ENCODE measurements around the gene HCRTR2. TPM values are rescaled to one million over a fixed set of nuclear protein-coding genes. Genes with fewer than 3 reads are reported as not detected.
"Not testable (repeated sequence)": the region's sequence is repeated elsewhere in the genome, so short reads cannot be mapped to it uniquely, and the experiment has no call there.

Gene HCRTR2
- total RNA-seq, 2 experiments from 2014 or later: not detected

- H3K4me3 ChIP-seq (ENCODE audit: low read length): no peak overlapping the region
- H3K36me3 Mint-ChIP-seq (ENCODE audit: low read depth): no peaks in the 10 kb centered on the region
- H3K27me3 ChIP-seq (ENCODE audit: control insufficient read depth in 1 of 2, insufficient read depth in 2 of 2, low read length in 2 of 2): no peaks in the 10 kb centered on the region
- no peak overlapping the region for H3K27ac Mint-ChIP-seq
- CTCF ChIA-PET: no interaction called here
- peaks cover 8% of the 10 kb centered on the region for H3K9me3 Mint-ChIP-seq
- no peaks in the 10 kb centered on the region for H3K4me1 ChIP-seq (ENCODE audit: insufficient read depth, low read length)
- TF ChIP-seq CTCF (IDR thresholded peaks at IDR 0.05): no peak
- H3K27ac ChIP-seq (ENCODE audit: low read depth in 1 of 2, low read length in 2 of 2): no peak overlapping the region
- H3K4me1 Mint-ChIP-seq (ENCODE audit: low read depth): no peaks in the 10 kb centered on the region
- POLR2A ChIA-PET: no interaction called here
- no peaks in the 10 kb centered on the region for H3K27me3 Mint-ChIP-seq
- H3K9me3 ChIP-seq (ENCODE audit: control insufficient read depth in 1 of 2, insufficient read depth in 1 of 2, low read length in 2 of 2): peaks cover 0 to 14% of the 10 kb centered on the region in 2 experiments
- intact Hi-C loops (cut with DNase I, micrococcal nuclease): no loop called here
- H3K4me3 Mint-ChIP-seq: no peak overlapping the region
- no peak for ATAC-seq (ENCODE audit: poor library complexity)
- DNase-seq: no peak
- H3K36me3 ChIP-seq (ENCODE audit: insufficient read depth, low read length): no peaks in the 10 kb centered on the region
Measured at GRCh38 chr6:55142610-55143009, 31.7 kb upstream of the HCRTR2 start.

- H3K36me3 Mint-ChIP-seq (ENCODE audit: low read depth): no peaks in the 10 kb centered on the region
- intact Hi-C loops (cut with DNase I, micrococcal nuclease): no loop called here
- CTCF ChIA-PET: no interaction called here
Measured at GRCh38 chr6:55153284-55153683, 21.0 kb upstream of the HCRTR2 start.

GRCh38 chr6:55158784-55159183, 15.5 kb upstream of the HCRTR2 start:
- H3K4me3 Mint-ChIP-seq; H3K27ac Mint-ChIP-seq; ATAC-seq (ENCODE audit: poor library complexity); H3K36me3 ChIP-seq (ENCODE audit: insufficient read depth, low read length); intact Hi-C loops (cut with DNase I, micrococcal nuclease); H3K4me1 Mint-ChIP-seq (ENCODE audit: low read depth); H3K4me3 ChIP-seq (ENCODE audit: low read length); H3K9me3 ChIP-seq (ENCODE audit: control insufficient read depth in 1 of 2, insufficient read depth in 1 of 2, low read length in 2 of 2); H3K27me3 Mint-ChIP-seq; H3K27me3 ChIP-seq (ENCODE audit: control insufficient read depth in 1 of 2, insufficient read depth in 2 of 2, low read length in 2 of 2); H3K36me3 Mint-ChIP-seq (ENCODE audit: low read depth); H3K4me1 ChIP-seq (ENCODE audit: insufficient read depth, low read length); CTCF ChIA-PET; POLR2A ChIA-PET; DNase-seq; H3K27ac ChIP-seq (ENCODE audit: low read depth in 1 of 2, low read length in 2 of 2): not testable (repeated sequence)
- peaks cover 13% of the 10 kb centered on the region for H3K9me3 Mint-ChIP-seq

More at GRCh38 chr6:55153284-55153683, 21.0 kb upstream of the HCRTR2 start:
- H3K4me3 ChIP-seq (ENCODE audit: low read length): no peak overlapping the region
- H3K9me3 Mint-ChIP-seq: peaks cover 7% of the 10 kb centered on the region
- TF ChIP-seq CTCF (IDR thresholded peaks at IDR 0.05): no peak
- no peaks in the 10 kb centered on the region for H3K4me1 Mint-ChIP-seq (ENCODE audit: low read depth)
- H3K27ac Mint-ChIP-seq: no peak overlapping the region
- no peaks in the 10 kb centered on the region for H3K4me1 ChIP-seq (ENCODE audit: insufficient read depth, low read length)
- DNase-seq (no peak), ATAC-seq (ENCODE audit: poor library complexity) (no peak)
- no peak overlapping the region for H3K27ac ChIP-seq (ENCODE audit: low read depth in 1 of 2, low read length in 2 of 2)
- POLR2A ChIA-PET: no interaction called here
- H3K27me3 ChIP-seq (ENCODE audit: control insufficient read depth in 1 of 2, insufficient read depth in 2 of 2, low read length in 2 of 2): no peaks in the 10 kb centered on the region
- no peaks in the 10 kb centered on the region for H3K36me3 ChIP-seq (ENCODE audit: insufficient read depth, low read length)
- H3K9me3 ChIP-seq (ENCODE audit: control insufficient read depth in 1 of 2, insufficient read depth in 1 of 2, low read length in 2 of 2): peaks cover 0 to 4% of the 10 kb centered on the region in 2 experiments
- H3K4me3 Mint-ChIP-seq: no peak overlapping the region
- no peaks in the 10 kb centered on the region for H3K27me3 Mint-ChIP-seq

- POLR2A ChIA-PET: no interaction called here
Measured at GRCh38 chr6:55167860-55168259, 6.5 kb upstream of the HCRTR2 start.

More at GRCh38 chr6:55167860-55168259, 6.5 kb upstream of the HCRTR2 start:
- no peak for ATAC-seq (ENCODE audit: poor library complexity)
- Histone ChIP-seq H3K27ac (ENCODE audit: low read depth in 1 of 2, low read length in 2 of 2) (no peak overlapping the region), H3K4me1 (ENCODE audit: insufficient read depth, low read length) (no peaks in the 10 kb centered on the region), H3K9me3 (ENCODE audit: control insufficient read depth in 1 of 2, insufficient read depth in 1 of 2, low read length in 2 of 2) (no peaks in the 10 kb centered on the region), H3K36me3 (ENCODE audit: insufficient read depth, low read length) (no peaks in the 10 kb centered on the region), H3K27me3 (ENCODE audit: control insufficient read depth in 1 of 2, insufficient read depth in 2 of 2, low read length in 2 of 2) (no peaks in the 10 kb centered on the region), H3K4me3 (ENCODE audit: low read length) (no peak overlapping the region)
- Mint-ChIP-seq H3K27me3 (peaks cover 2% of the 10 kb centered on the region), H3K4me1 (ENCODE audit: low read depth) (no peaks in the 10 kb centered on the region), H3K27ac (no peak overlapping the region), H3K4me3 (no peak overlapping the region), H3K9me3 (peaks cover 15% of the 10 kb centered on the region), H3K36me3 (ENCODE audit: low read depth) (no peaks in the 10 kb centered on the region)
- TF ChIP-seq CTCF (IDR thresholded peaks at IDR 0.05): no peak
- intact Hi-C loops (cut with DNase I, micrococcal nuclease): no loop called here
- CTCF ChIA-PET: no interaction called here
- DNase-seq: no peak

Measured in CD4-positive, alpha-beta T cell (primary cell).